ENCODE data around the gene PACS2.

DNA sequence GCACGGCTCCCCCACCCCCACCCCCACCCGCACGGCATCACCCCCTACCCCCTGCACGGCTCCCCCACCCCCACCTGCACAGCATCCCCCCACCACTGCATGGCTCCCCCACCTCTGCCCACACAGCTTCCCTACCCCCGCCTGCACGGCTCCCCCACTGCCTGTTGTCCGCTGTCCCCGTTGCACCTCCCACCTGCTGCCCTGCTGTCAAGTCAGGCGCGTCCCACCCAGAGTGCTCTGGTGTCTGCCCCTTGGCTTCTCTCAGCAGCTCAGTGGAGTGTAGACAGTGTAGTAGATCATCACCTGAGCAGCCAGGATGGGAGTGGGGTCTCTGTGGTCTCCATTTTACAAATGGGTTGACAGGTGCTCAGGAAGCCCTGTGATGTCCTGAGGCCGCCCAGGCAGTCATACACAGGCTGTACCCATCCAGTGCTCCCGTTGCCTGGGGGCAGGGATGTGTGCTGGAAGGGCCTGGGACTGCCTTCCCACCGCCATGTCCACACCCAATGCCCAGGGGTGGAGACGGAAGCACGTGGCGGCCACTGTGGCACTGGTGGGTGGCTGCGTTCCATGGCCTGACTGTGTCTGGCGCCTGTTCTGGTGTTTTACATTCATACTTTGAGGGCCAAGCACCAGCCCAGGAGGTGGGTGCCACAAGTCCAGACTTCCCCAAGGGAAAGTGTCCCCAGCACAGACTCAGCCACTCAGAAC lies 32.5 kb downstream of the PACS2 start:
- TF ChIP-seq JUND (IDR thresholded peaks at IDR 0.05), result no peak
- no peak for TF ChIP-seq SIN3A (IDR thresholded peaks at IDR 0.05; ENCODE audit: borderline replicate concordance, low read depth, low read length)
- no peak for TF ChIP-seq CTCF (IDR thresholded peaks at IDR 0.05)
- TF ChIP-seq RXRA (IDR thresholded peaks at IDR 0.05; ENCODE audit: borderline replicate concordance, low read depth), result no peak
- TF ChIP-seq, protein P1, sequence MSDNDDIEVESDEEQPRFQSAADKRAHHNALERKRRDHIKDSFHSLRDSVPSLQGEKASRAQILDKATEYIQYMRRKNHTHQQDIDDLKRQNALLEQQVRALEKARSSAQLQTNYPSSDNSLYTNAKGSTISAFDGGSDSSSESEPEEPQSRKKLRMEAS (IDR thresholded peaks at IDR 0.05; ENCODE audit: low read depth), result no peak

All from SK-N-SH (cell line).